Measurements from ENCODE around the gene RCSD1.
A peak's percentile ranks its signal among the peaks of the same experiment; 100 is the strongest.
"Not testable (repeated sequence)": the region's sequence is repeated elsewhere in the genome, so short reads cannot be mapped to it uniquely, and the experiment has no call there.

The RCSD1 gene

DNA sequence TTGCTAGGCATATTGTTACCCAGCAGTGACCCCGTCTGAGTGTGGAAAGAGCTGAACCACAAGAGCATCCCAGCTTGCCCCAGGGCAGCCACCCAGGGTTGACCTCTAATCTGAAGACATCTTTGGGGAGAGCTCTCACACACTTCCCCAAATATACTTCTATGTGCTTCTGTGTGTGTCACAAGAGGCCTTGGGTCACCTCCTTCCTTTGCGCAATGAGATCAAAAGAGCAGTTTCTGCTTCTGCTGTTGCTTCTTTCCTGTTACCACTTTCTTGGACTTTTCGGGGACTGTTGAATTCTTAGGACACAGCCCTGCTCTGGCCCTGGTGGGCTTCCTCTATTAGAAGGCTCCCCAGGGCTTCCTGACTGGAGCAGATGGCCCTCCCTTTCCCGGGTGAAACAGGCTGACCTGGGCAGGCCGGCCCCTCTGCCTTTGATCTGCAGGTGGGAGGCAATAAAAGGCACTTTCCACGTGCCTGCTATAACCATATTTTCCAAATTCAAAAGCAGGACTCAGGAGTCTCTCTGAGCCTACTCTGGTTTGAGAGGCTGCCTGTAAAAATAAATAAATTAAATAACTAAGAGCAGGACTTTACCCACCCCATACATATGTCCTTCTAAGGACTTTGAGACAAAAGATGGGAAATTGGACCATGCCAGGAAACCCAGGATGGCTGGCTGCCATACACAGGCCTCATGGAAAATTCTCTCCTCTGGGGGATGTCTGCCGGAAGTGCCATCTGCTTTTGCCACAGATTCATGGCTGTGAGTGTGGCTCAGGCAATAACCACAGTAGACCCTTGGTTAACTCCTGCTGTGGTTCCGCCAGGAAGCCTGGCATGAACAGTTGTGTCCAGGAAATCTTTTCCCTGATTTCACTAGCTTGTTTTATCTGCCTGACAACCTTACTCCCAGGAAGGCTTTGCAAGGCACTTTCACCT lies 28.3 kb upstream of the RCSD1 start:
- peaks cover 2% of the 10 kb centered on the region for H3K9me3 ChIP-seq (ENCODE audit: control insufficient read depth, low read length)
- H3K27ac ChIP-seq (ENCODE audit: low read depth, low read length, severe bottlenecking): no peak overlapping the region
- 74 to 82% methylated on average over 5 to 7 of the region's 8 CpGs for WGBS, 2 experiments (ENCODE audit: insufficient coverage in 2 of 2)
- peaks cover 16% of the 10 kb centered on the region for H3K4me1 ChIP-seq (ENCODE audit: control insufficient read depth, insufficient read depth, low read length, poor library complexity, severe bottlenecking)
- H3K4me3 ChIP-seq (ENCODE audit: extremely low read depth, insufficient read depth, low read length, poor library complexity, severe bottlenecking): no peak overlapping the region
- no peaks in the 10 kb centered on the region for H3K36me3 ChIP-seq (ENCODE audit: control insufficient read depth, insufficient read depth, low read length)

GRCh38 chr1:167602840-167603239 lies 27.2 kb upstream of the RCSD1 start:
- H3K9me3 ChIP-seq (ENCODE audit: control insufficient read depth, low read length): peaks cover 12% of the 10 kb centered on the region
- 79 to 91% methylated on average over 7 to 8 of the region's 8 CpGs for WGBS, 2 experiments (ENCODE audit: insufficient coverage in 2 of 2)

DNA sequence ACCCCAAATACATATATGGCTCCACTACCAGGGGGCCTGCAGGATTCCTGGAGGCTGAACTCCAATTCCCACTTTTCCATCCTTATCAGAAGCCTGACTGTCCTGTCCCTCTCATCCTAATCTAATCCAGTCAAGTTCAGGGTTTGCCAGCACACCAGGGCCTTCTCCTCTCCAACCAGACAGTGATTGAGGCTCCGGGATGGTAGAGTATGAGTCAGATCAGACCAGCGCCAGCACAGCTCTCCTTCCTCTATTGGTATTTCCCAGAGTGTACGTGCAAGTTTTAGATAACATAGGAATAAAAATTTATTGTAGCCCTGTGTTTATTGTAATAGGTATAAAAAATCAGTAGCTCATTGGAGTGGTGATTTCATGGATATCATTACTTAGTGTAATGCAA lies 24.5 kb upstream of the RCSD1 start:
- no CpG with 5 or more reads among the region's 3 CpGs for WGBS, 2 experiments (ENCODE audit: insufficient coverage in 2 of 2)
- H3K4me3 ChIP-seq (ENCODE audit: extremely low read depth, insufficient read depth, low read length, poor library complexity, severe bottlenecking): no peak overlapping the region
- H3K9me3 ChIP-seq (ENCODE audit: control insufficient read depth, low read length): peaks cover 16% of the 10 kb centered on the region
- no peak overlapping the region for H3K27ac ChIP-seq (ENCODE audit: low read depth, low read length, severe bottlenecking)
- no peaks in the 10 kb centered on the region for H3K36me3 ChIP-seq (ENCODE audit: control insufficient read depth, insufficient read depth, low read length)
- H3K4me1 ChIP-seq (ENCODE audit: control insufficient read depth, insufficient read depth, low read length, poor library complexity, severe bottlenecking): peaks cover 9% of the 10 kb centered on the region

More at GRCh38 chr1:167602840-167603239, 27.2 kb upstream of the RCSD1 start:
- no peak overlapping the region for H3K4me3 ChIP-seq (ENCODE audit: extremely low read depth, insufficient read depth, low read length, poor library complexity, severe bottlenecking)
- no peaks in the 10 kb centered on the region for H3K36me3 ChIP-seq (ENCODE audit: control insufficient read depth, insufficient read depth, low read length)
- H3K4me1 ChIP-seq (ENCODE audit: control insufficient read depth, insufficient read depth, low read length, poor library complexity, severe bottlenecking): peaks cover 16% of the 10 kb centered on the region
- no peak overlapping the region for H3K27ac ChIP-seq (ENCODE audit: low read depth, low read length, severe bottlenecking)

DNA sequence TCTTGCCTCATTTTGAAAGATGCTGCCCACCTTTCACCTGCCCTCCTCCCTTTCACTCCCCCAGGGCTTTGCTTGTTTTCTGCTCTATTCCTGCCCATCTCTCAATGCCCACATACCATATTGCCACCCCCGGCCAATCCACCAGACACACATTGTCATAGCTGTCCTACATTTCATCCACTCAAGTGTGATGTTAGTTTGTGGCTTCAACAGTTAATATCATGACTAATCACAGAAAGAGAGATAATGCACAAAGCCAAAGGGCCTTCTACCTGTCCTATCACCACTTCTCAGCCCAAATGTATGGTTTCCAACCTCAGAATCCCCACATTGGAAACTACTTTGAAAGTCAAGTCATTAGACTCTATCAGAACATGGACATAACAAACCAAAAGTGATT lies 18.0 kb upstream of the RCSD1 start:
- peaks cover 23% of the 10 kb centered on the region for H3K9me3 ChIP-seq (ENCODE audit: control insufficient read depth, low read length)
- no peak overlapping the region for H3K27ac ChIP-seq (ENCODE audit: low read depth, low read length, severe bottlenecking)
- 100% methylated on average over 1 of the region's 1 CpG; no CpG with 5 or more reads in 1 of the 2 experiments for WGBS, 2 experiments (ENCODE audit: insufficient coverage in 2 of 2)
- H3K4me3 ChIP-seq (ENCODE audit: extremely low read depth, insufficient read depth, low read length, poor library complexity, severe bottlenecking): no peak overlapping the region
- no peaks in the 10 kb centered on the region for H3K36me3 ChIP-seq (ENCODE audit: control insufficient read depth, insufficient read depth, low read length)
- peaks cover 6% of the 10 kb centered on the region for H3K4me1 ChIP-seq (ENCODE audit: control insufficient read depth, insufficient read depth, low read length, poor library complexity, severe bottlenecking)

- 80% methylated on average over 1 of the region's 2 CpGs; no CpG with 5 or more reads in 1 of the 2 experiments for WGBS, 2 experiments (ENCODE audit: insufficient coverage in 2 of 2)
Measured at GRCh38 chr1:167612587-167613385, 17.2 kb upstream of the RCSD1 start.

DNA sequence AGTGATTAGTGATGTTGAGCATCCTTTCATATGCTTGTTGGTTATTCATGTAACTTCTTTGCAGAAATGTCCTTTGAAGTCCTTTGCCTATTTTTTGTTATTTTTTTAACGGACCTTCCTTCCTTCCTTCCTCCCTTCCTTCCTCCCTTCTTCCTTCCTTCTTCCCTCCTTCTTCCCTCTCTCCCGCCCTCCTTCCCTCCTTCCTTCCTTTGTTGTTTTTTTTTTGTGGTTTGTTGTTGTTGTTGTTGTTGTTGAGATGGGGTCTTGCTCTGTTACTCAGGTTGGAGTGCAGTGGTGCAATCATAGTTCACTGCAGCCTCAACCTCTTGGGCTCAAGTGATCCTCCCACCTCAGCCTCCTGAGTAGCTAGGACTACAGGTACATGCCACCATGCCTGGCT lies 16.0 kb upstream of the RCSD1 start:
- Histone ChIP-seq H3K4me1 (ENCODE audit: control insufficient read depth, insufficient read depth, low read length, poor library complexity, severe bottlenecking) (peaks cover 23% of the 10 kb centered on the region), H3K9me3 (ENCODE audit: control insufficient read depth, low read length) (peaks cover 11% of the 10 kb centered on the region)
- H3K27ac ChIP-seq (ENCODE audit: low read depth, low read length, severe bottlenecking); H3K4me3 ChIP-seq (ENCODE audit: extremely low read depth, insufficient read depth, low read length, poor library complexity, severe bottlenecking); H3K36me3 ChIP-seq (ENCODE audit: control insufficient read depth, insufficient read depth, low read length): not testable (repeated sequence)
- 83% methylated on average over 1 of the region's 2 CpGs; no CpG with 5 or more reads in 1 of the 2 experiments for WGBS, 2 experiments (ENCODE audit: insufficient coverage in 2 of 2)

More at GRCh38 chr1:167612587-167613385, 17.2 kb upstream of the RCSD1 start:
- no peak overlapping the region for H3K27ac ChIP-seq (ENCODE audit: low read depth, low read length, severe bottlenecking)
- H3K4me3 ChIP-seq (ENCODE audit: extremely low read depth, insufficient read depth, low read length, poor library complexity, severe bottlenecking): no peak overlapping the region
- peaks cover 16% of the 10 kb centered on the region for H3K9me3 ChIP-seq (ENCODE audit: control insufficient read depth, low read length)
- peaks cover 13% of the 10 kb centered on the region for H3K4me1 ChIP-seq (ENCODE audit: control insufficient read depth, insufficient read depth, low read length, poor library complexity, severe bottlenecking)
- no peaks in the 10 kb centered on the region for H3K36me3 ChIP-seq (ENCODE audit: control insufficient read depth, insufficient read depth, low read length)

- peaks cover 11% of the 10 kb centered on the region for H3K9me3 ChIP-seq (ENCODE audit: control insufficient read depth, low read length)
- H3K36me3 ChIP-seq (ENCODE audit: control insufficient read depth, insufficient read depth, low read length): no peaks in the 10 kb centered on the region
- H3K27ac ChIP-seq (ENCODE audit: low read depth, low read length, severe bottlenecking): no peak overlapping the region
- H3K4me1 ChIP-seq (ENCODE audit: control insufficient read depth, insufficient read depth, low read length, poor library complexity, severe bottlenecking): peaks cover 27% of the 10 kb centered on the region
- H3K4me3 ChIP-seq (ENCODE audit: extremely low read depth, insufficient read depth, low read length, poor library complexity, severe bottlenecking): no peak overlapping the region
- WGBS, 2 experiments (ENCODE audit: insufficient coverage in 2 of 2): 100% methylated on average over 1 of the region's 1 CpG; no CpG with 5 or more reads in 1 of the 2 experiments
Measured at GRCh38 chr1:167614851-167615250, 15.2 kb upstream of the RCSD1 start.

GRCh38 chr1:167616521-167616920 lies 13.5 kb upstream of the RCSD1 start:
- Histone ChIP-seq H3K4me3 (ENCODE audit: extremely low read depth, insufficient read depth, low read length, poor library complexity, severe bottlenecking) (no peak overlapping the region), H3K4me1 (ENCODE audit: control insufficient read depth, insufficient read depth, low read length, poor library complexity, severe bottlenecking) (peaks cover 33% of the 10 kb centered on the region), H3K9me3 (ENCODE audit: control insufficient read depth, low read length) (peaks cover 11% of the 10 kb centered on the region), H3K27ac (ENCODE audit: low read depth, low read length, severe bottlenecking) (peak overlapping the region; percentile 86), H3K36me3 (ENCODE audit: control insufficient read depth, insufficient read depth, low read length) (no peaks in the 10 kb centered on the region)
- WGBS, 2 experiments (ENCODE audit: insufficient coverage in 2 of 2): 98 to 100% methylated on average over 6 to 7 of the region's 8 CpGs

GRCh38 chr1:167617153-167618147 lies 12.6 kb upstream of the RCSD1 start:
- Histone ChIP-seq H3K36me3 (ENCODE audit: control insufficient read depth, insufficient read depth, low read length) (no peaks in the 10 kb centered on the region), H3K4me1 (ENCODE audit: control insufficient read depth, insufficient read depth, low read length, poor library complexity, severe bottlenecking) (peaks cover 33% of the 10 kb centered on the region), H3K27ac (ENCODE audit: low read depth, low read length, severe bottlenecking) (peak overlapping the region; percentile 86), H3K4me3 (ENCODE audit: extremely low read depth, insufficient read depth, low read length, poor library complexity, severe bottlenecking) (no peak overlapping the region), H3K9me3 (ENCODE audit: control insufficient read depth, low read length) (peaks cover 11% of the 10 kb centered on the region)
- WGBS, 2 experiments (ENCODE audit: insufficient coverage in 2 of 2): 17 to 29% methylated on average over 3 to 5 of the region's 8 CpGs

DNA sequence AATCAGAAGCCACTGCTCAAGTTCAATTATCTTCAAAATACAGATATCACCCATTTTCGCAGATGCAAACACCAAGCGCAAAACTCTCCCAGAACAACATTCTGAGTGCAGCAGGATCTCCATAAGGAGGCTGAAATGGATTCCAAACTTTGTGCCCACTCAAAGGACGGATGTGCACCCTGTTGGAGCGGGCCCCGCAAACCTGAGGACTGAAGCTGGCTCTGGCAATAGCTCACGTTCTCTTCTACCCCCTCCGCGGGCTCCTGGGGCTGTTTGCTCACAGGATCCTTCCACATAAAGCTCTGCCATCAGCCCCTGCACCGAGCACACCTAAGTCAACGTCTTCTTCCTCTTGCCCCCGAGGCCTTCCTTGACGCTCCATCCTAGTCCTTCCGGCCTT lies 11.7 kb upstream of the RCSD1 start:
- Histone ChIP-seq H3K4me1 (ENCODE audit: control insufficient read depth, insufficient read depth, low read length, poor library complexity, severe bottlenecking) (peaks cover 33% of the 10 kb centered on the region), H3K4me3 (ENCODE audit: extremely low read depth, insufficient read depth, low read length, poor library complexity, severe bottlenecking) (no peak overlapping the region), H3K27ac (ENCODE audit: low read depth, low read length, severe bottlenecking) (peak overlapping the region; percentile 86), H3K36me3 (ENCODE audit: control insufficient read depth, insufficient read depth, low read length) (no peaks in the 10 kb centered on the region), H3K9me3 (ENCODE audit: control insufficient read depth, low read length) (peaks cover 11% of the 10 kb centered on the region)
- 82 to 85% methylated on average over 12 of the region's 13 CpGs for WGBS, 2 experiments (ENCODE audit: insufficient coverage in 2 of 2)
